ENCODE results near the gene FCGR2B. TPM values are rescaled to one million over a fixed set of nuclear protein-coding genes. Genes with fewer than 3 reads are reported as not detected.

FCGR2B gene
- not detected in 2 replicates for polyA plus RNA-seq

GRCh38 chr1:161662684-161663339 is at the start of gene FCGR2B:
Gene FCGR2B, plus strand, starts transcription at chr1:161663143. Its CDS starts 99 bp downstream, at chr1:161663242.

GRCh38 chr1:161631076-161631475 is 31.9 kb upstream of the FCGR2B start, which contains the start of gene FCGR3B:
Gene FCGR3B, minus strand, starts transcription at chr1:161631176. Its CDS starts 82 bp downstream, at chr1:161631094.

GRCh38 chr1:161706482-161707347 is 43.8 kb downstream of the FCGR2B start, which contains the start of gene FCRLA:
Gene FCRLA, plus strand, starts transcription at chr1:161707229. Its CDS starts 36 bp downstream, at chr1:161707265.

GRCh38 chr1:161720956-161721737 is 58.2 kb downstream of the FCGR2B start, which contains the start of gene FCRLB:
Gene FCRLB, plus strand, starts transcription at chr1:161721544. Its CDS starts 1,129 bp downstream, at chr1:161722673.

Other genes starting within 250 kb of the FCGR2B start
- 1.0 TPM in 1 of 2 replicates, not detected in the other for gene FCGR2A, start 157.7 kb upstream of the FCGR2B start, polyA plus RNA-seq
- 0.62 and 0.66 TPM in 2 replicates for gene HSPA6, start 138.6 kb upstream of the FCGR2B start, polyA plus RNA-seq
- 0.73 and 1.3 TPM in 2 replicates for gene FCGR3A, start 113.3 kb upstream of the FCGR2B start, polyA plus RNA-seq
- gene FCGR3B, start 32.0 kb upstream of the FCGR2B start, polyA plus RNA-seq = not detected in 2 replicates
- not detected in 2 replicates for gene FCRLA, start 44.1 kb downstream of the FCGR2B start, polyA plus RNA-seq
- 1.2 and 6.0 TPM in 2 replicates for gene FCRLB, start 58.4 kb downstream of the FCGR2B start, polyA plus RNA-seq
- 17.8 and 27.0 TPM in 2 replicates for gene DUSP12, start 86.6 kb downstream of the FCGR2B start, polyA plus RNA-seq
- gene ATF6, start 103.2 kb downstream of the FCGR2B start, polyA plus RNA-seq = 27.2 and 27.8 TPM in 2 replicates